Sciatic nerve (tissue), 2 donors: ENCODE data around the gene TPSB2. TPM values are rescaled to one million over a fixed set of nuclear protein-coding genes. Genes with fewer than 3 reads are reported as not detected.

Experiments used
- ATAC-seq: fragments of 200-7000 bp; cut with Tn5 transposase; one replicate; pipeline ENCODE4 v1.9.1; 2020; ENCODE audit warnings: mild to moderate bottlenecking, moderate library complexity
- DNase-seq: peaks from one replicate; pipeline ENCODE4 v3.0.0-alpha.2; 2020; ENCODE audit warnings: low spot score
- intact Hi-C: fragments of 100-400 bp; cut with DNase I; formaldehyde crosslinking; loops from one replicate; pipeline ENCODE4 v1.14.2; 2022
- total RNA-seq: library from RNA; stranded (reverse); fragmentation: NEBNext Ultra II Directional; extraction: Animal tissue kit (Norgen Biotek cat#: 25700); gene quantifications from one replicate; pipeline ENCODE4 v1.2.1, GENCODE V29; 2021
- donor health status: DM: no; HTN: no; CAD: no.
- donor health status: DM: no; HTN: no; CAD: no.

TPSB2 gene
- total RNA-seq, 1 donor from 2014 or later, result 18.5 TPM

GRCh38 chr16:1223355-1224214 lies 6.4 kb downstream of the TPSB2 start:
- intact Hi-C loops, result no loop called here
- ATAC-seq (no peak), DNase-seq (no peak)

- intact Hi-C loops, result no loop called here
- ATAC-seq (no peak), DNase-seq (no peak)
These were observed 7.2 kb downstream of the TPSB2 start for GRCh38 chr16:1222553-1223354.

- intact Hi-C loops, result no loop called here
- no peak for DNase-seq
- no peak for ATAC-seq
These were observed 8.1 kb downstream of the TPSB2 start for GRCh38 chr16:1221628-1222552.

- no peak for ATAC-seq
- DNase-seq, result no peak
These were observed 8.9 kb downstream of the TPSB2 start for GRCh38 chr16:1220841-1221627.

GRCh38 chr16:1220098-1220728 lies 9.8 kb downstream of the TPSB2 start:
- DNase-seq, result no peak
- no peak for ATAC-seq
- intact Hi-C loops, result no loop called here

More at GRCh38 chr16:1220841-1221627, 8.9 kb downstream of the TPSB2 start:
- intact Hi-C loops, result no loop called here

GRCh38 chr16:1218930-1219611 lies 10.9 kb downstream of the TPSB2 start:
- DNase-seq (no peak), ATAC-seq (no peak)
- intact Hi-C loops, result no loop called here

GRCh38 chr16:1218061-1218929 lies 11.7 kb downstream of the TPSB2 start:
- no peak for DNase-seq
- no peak for ATAC-seq
- intact Hi-C loops, result no loop called here

GRCh38 chr16:1217526-1217925 lies 12.5 kb downstream of the TPSB2 start:
- ATAC-seq (no peak), DNase-seq (no peak)
- intact Hi-C loops, result no loop called here

GRCh38 chr16:1216681-1217400 lies 13.1 kb downstream of the TPSB2 start:
- ATAC-seq (no peak), DNase-seq (no peak)
- intact Hi-C loops, result no loop called here

GRCh38 chr16:1216296-1216619 lies 13.7 kb downstream of the TPSB2 start:
- no peak for DNase-seq
- no peak for ATAC-seq

GRCh38 chr16:1215574-1216295 lies 14.2 kb downstream of the TPSB2 start:
- ATAC-seq (no peak), DNase-seq (no peak)
- intact Hi-C loops, result no loop called here

More at GRCh38 chr16:1216296-1216619, 13.7 kb downstream of the TPSB2 start:
- intact Hi-C loops, result no loop called here

- ATAC-seq, result no peak
- intact Hi-C loops, result no loop called here
- DNase-seq, result no peak
These were observed 15.3 kb downstream of the TPSB2 start for GRCh38 chr16:1214719-1215118.

GRCh38 chr16:1213796-1214372 lies 16.1 kb downstream of the TPSB2 start:
- intact Hi-C loops, result no loop called here
- ATAC-seq (no peak), DNase-seq (no peak)

- ATAC-seq (no peak), DNase-seq (no peak)
- intact Hi-C loops, result no loop called here
These were observed 16.8 kb downstream of the TPSB2 start for GRCh38 chr16:1213231-1213630.

GRCh38 chr16:1212616-1213194 lies 17.3 kb downstream of the TPSB2 start:
- no peak for DNase-seq
- intact Hi-C loops, result no loop called here
- ATAC-seq, result no peak
